GM12873 (cell line): ENCODE results near the gene ASZ1.
A peak's percentile ranks its signal among the peaks of the same experiment; 100 is the strongest.

Experiments
- TF ChIP-seq, protein P1 (sequence below): IDR thresholded peaks from 2 replicates; pipeline ENCODE4 v1.5.1; 2012; ENCODE audit warnings: low read depth, mild to moderate bottlenecking, moderate library complexity, low read length, control low read depth; ENCODE audit not compliant: insufficient read depth; ENCODE audit errors: missing control alignments

ASZ1 gene

DNA sequence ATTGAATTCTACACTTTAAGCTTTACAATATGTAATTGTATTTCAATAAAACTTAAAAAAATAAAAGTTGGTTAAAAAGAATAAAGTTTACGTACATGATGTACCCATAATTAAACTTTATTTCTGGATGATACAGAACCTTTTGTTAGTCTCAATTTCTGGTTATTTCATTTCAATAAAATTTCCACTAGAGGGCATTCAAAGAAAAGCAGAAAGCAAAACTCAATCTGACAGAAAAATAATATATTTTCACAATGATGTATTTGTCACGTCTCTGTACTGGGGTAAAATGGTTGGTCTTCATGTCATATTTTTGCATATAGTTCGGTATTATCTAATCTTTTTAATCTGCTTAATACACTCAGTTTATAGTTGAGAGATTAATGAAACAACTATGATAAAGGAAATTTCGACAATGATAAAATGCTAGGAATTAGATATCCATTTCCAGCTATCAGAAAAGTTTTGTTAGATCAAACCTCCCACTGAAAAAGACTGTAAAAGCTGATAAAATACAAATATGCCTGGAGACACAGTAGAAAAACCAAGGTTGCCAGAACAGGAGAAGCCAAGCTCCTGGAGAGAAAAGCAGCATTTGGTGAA lies 27.4 kb downstream of the ASZ1 start:
- TF ChIP-seq, protein P1, sequence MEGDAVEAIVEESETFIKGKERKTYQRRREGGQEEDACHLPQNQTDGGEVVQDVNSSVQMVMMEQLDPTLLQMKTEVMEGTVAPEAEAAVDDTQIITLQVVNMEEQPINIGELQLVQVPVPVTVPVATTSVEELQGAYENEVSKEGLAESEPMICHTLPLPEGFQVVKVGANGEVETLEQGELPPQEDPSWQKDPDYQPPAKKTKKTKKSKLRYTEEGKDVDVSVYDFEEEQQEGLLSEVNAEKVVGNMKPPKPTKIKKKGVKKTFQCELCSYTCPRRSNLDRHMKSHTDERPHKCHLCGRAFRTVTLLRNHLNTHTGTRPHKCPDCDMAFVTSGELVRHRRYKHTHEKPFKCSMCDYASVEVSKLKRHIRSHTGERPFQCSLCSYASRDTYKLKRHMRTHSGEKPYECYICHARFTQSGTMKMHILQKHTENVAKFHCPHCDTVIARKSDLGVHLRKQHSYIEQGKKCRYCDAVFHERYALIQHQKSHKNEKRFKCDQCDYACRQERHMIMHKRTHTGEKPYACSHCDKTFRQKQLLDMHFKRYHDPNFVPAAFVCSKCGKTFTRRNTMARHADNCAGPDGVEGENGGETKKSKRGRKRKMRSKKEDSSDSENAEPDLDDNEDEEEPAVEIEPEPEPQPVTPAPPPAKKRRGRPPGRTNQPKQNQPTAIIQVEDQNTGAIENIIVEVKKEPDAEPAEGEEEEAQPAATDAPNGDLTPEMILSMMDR = peak; percentile 11

DNA sequence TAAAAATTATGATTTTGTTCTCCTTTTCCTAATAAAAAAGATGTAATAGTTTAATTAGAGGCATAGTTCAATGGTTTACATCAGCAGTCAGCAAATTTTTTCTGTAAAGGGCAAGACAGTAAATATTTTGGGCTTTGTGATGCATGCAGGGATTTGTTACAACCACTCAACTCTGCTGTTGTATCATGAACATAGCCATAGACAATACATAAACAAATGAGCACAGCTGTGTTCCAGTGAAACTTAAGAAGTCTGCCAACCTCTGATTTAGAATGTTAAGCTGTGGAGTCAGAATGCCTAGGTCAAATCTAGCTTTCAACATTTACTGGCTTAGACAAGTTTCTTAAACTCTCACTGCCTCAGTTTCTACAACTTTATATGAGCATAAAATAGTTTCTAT lies 31.6 kb downstream of the ASZ1 start:
- TF ChIP-seq, protein P1 = no peak

DNA sequence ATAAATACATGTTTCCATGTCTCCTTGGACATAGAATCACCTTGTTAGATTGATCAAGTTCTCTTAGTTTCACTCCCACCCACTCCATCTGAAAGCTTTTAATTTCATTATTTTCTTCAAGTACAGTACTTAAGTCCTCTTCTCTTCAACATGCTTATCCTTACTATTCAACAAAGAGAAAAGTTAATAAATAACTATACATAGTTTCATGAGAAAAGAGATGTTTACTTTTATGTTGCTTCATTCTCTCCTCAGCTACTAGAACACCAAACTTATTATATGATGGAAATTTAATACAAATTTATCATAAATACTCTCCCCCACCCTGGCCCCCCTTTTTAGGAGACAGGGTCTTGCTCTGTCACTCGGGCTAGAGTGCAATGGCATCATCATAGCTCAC lies 33.5 kb downstream of the ASZ1 start:
- TF ChIP-seq, protein P1 = no peak

DNA sequence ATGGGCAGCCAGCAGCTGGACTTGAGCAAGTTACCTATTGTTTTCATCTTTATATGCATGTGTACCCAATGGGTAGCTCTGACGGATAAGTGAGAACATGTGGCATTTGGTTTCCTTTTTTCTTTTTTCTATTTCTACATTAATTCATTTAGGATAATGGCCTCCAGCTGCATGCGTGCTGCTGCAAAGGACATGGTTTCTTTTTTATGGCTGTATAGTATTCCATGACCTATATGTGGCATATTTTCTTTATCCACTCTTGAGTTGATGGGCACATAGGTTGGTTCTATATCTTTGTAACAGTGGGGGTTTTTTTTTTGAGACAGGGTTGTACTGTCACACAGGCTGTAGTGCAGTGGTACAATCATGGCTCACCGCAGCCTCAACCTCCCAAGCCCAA lies 37.4 kb downstream of the ASZ1 start:
- TF ChIP-seq, protein P1 = no peak

DNA sequence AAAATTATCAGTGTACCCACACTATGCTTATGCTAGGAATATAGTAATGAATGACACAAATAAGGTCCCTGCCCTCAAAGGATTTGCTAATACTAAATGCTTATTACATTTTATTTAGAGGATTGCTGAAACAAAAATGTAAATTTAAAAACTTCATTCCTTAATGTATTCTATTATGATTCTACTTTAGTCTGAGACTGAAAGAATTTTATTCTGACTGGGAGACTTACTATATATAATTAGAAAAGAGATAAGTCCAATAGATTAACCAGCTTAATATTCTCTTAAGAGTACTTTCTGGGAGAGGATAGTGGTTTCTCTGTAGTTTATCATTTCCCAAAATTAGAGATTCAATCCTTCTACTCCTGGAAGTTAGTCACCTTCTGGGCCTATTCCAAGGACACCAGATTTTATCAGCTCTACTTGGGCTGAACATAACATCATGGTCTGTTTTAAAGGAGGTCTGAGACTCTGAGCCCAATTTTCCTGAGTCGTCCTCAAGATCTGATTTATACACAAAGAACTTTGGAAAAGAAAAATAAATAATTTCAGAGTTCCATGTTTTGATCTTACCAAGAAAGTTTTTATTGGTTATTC lies 41.1 kb downstream of the ASZ1 start:
- TF ChIP-seq, protein P1 = no peak

DNA sequence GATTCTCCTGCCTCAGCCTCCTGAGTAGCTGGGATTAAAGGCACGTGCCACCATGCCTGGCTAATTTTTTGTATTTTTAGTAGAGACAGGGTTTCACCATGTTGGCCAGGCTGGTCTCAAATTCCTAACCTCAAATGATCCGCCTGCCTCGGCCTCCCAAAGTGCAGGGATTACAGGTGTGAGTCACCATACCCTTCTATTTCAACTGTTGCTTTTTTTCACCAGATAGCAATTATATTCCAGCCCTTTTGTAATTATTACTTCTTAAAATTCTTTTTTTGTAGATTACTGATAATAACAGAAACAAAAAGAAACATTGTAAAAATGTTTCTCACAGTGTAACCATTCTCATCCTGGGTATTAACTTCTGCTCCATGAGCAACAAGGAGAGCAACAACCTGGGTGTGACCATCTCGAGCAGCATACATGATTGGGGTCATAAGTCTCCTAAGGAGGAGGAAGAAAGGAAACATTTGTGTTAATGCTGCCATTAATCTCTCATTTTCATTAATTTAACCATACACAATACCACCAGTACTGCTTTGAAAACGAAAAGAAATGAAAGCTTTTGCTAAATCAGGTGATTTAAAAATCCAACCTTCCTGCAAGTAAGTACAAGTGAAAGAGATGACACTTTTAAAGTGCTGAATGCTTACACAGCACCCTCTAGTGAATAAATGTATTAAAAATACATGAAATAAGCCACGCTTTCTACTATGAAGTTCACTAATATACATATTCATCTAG lies 41.8 kb downstream of the ASZ1 start:
- TF ChIP-seq, protein P1 = peak; percentile 30

DNA sequence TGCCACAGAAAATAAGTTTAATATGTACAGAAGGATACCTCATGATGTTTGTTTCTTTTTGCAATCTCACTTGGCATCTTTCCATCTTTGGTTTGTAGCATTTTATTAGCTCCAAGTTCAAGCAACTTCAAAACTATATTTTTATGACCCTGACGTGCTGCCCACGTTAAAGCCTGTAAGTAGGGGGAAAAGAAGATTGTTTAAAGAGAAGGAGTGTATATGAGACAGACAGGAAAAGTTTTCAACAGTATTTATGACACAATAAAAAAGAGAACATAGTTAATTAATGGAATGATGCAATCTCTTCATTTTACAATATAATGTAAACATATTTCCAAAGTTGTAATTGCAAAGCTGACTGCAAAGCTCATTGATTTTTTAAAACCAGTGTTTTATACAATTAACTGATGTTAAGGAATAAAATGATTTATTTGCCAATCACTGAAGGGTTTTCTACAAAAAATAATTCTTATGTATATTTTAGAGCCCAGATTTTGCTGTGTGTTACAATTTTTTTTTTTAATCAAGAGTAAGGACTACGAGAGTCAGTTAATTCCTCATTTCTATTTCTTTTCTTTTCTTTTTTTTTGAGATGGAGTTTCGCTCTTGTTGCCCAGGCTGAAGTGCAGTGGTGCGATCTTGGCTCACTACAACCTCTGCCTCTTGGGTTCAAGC lies 42.5 kb downstream of the ASZ1 start:
- TF ChIP-seq, protein P1 = no peak
